Measurements from ENCODE around the gene RSU1. TPM values are rescaled to one million over a fixed set of nuclear protein-coding genes. Genes with fewer than 3 reads are reported as not detected.

Gene RSU1
- total RNA-seq, 1 donor from 2014 or later = 133 TPM

DNA sequence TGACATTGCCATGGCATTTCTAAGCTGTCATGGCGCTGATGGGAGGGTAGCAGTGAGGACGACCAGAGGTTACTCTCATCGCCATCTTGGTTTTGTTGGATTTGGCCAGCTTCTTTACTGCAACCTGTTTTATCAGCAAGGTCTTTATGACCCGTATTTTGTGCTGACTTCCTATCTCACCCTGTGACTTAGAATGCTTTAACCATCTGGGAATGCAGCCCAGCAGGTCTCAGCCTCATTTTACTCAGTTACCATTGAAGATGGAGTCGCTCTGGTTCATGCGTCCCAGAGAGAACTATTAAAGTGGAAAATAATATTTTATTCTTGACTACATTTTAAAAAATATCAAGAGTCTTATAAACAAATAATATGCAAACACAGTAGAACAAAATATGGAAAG is 131.7 kb downstream of the RSU1 start:
- no peak for DNase-seq (ENCODE audit: extremely low read depth, low read depth, low spot score)

DNA sequence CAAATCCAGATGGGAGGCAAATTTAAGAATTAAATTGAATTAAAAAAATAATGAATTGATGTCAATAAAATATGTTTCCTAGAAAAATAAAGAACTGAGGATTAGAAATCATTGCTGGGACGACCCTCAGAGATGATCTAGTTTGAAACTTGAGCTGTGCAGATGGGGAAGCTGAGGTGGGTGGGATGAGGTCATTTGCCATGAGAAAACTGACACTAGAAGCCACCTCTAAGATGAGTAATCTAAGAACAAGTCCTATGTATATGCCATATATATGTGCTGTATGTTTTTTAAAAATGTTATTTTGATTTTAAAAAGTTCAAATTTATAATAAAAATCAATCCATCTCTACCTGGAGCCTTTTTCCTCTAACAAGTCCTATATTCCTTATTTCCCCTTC is 135.7 kb downstream of the RSU1 start:
- no peak for DNase-seq (ENCODE audit: extremely low read depth, low read depth, low spot score)

DNA sequence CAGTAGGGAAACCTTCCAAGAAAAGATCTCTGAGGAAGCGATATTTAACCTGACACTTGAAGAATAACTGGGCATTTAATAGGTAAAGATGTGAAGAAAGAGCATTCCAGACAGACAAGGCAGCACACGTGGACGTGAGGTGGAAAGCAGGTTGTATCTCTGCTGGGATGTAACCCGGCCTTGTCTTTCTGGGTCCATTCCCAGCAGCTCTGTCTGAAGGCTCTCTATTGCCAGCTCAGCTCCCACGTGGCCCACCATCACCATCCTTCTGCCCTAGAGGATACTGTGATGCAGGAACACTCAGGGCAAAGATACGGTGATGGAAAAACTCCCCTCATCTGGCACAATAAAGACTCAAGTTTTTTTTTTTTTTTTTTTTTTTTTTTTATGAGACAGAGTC is 137.7 kb downstream of the RSU1 start:
- DNase-seq (ENCODE audit: extremely low read depth, low read depth, low spot score) = no peak

DNA sequence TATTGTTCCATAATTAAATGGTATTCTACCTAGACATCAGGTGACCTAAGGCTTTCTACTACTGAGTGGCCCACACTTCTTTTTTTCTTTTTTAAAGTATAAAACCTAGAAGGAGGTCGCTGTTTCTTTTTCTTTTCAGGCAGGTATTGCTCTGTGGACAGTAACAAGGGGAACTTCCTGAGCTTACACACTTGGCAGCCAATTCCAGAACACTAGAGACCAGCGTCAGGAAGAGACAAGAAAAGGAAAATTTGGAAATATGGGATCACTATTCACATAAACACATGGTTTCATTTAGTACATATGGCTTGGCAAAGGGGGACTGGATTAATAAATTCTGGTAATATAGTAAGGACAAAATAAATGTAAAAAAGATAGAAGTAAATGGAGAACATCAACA is 141.9 kb downstream of the RSU1 start:
- DNase-seq (ENCODE audit: extremely low read depth, low read depth, low spot score) = no peak

DNA sequence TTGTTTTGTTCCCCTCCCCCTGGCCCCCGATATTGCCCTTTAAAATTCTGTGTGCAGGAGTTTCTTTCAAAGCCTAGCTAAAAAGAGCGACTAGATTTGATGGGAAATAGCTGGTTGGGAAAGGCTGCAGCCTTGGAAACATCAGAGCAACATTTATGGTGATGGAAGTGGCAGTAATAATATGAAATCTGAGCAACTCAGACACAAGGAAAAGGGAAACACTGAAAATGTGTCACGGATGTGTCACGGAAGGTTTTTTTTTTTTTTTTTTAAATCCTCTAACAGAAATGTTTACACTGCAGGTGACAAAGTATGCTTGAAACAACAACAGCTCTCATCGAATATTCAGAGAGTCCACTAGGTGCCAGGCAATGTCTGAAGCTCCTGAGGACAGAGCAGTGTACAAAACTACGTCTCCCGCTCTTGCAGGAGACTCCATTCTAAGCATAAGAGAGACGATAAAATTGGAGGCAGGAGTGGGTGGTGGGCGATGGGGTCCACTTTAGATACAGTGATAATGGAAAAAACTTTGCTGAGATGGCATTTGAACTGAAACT is 143.0 kb downstream of the RSU1 start:
- no peak for DNase-seq (ENCODE audit: extremely low read depth, low read depth, low spot score)

DNA sequence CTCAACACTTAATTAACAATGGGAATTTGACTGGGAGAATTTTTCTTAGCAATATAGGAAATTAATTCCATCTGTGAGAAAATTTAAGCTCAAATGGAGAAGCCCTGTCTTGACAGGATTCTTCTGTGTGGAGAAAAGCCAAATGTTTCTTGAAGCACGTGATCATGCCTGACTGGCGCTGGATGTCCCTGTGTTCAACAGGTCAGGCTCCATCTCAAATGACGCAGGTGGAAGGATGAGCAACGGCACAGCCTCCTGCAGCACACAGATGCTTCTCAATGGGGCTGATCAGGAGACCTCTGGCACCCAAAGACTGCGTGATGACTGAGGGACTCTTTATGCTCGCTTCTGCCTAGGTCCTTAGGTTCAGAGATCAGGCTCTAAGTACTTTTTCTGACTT is 143.8 kb downstream of the RSU1 start:
- DNase-seq (ENCODE audit: extremely low read depth, low read depth, low spot score) = no peak

DNA sequence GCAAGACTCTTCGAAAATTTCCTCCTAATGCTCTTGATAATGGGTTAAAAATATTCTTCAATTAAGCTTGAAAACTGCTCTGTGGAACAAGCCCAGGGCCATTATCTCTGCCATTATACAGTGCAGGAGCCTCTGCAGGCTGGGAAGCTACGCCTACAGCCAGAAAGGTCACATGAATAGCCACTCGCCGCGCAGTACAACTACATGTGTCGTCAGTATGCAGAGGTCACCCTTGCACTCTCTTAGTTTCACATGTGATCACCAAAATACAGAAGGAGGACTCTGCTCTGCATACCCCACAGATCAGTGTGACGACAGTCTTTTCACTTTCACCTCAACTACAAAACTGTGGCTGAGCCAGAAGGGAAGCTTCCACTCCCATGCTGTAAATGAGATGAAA is 153.8 kb downstream of the RSU1 start:
- DNase-seq (ENCODE audit: extremely low read depth, low read depth, low spot score) = no peak

DNA sequence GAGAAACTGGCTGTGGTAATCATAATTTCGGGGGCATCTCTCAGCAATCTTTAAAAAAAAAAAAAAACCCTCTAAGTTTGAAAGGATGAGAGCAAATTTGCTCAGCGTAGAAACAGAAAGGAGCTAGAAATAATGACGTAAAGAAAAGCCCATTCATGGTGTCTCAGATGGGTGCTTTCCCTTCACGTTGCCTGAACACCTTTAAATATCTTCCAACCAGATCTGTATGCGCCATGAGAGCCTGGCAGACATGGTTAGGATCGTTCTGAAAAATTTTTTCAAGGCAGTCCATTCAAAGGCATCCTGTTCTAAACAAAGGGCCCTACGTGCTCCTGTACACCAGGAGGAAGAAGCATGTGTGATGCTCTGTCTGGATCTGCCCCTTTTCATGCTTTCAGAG is 154.3 kb downstream of the RSU1 start:
- no peak for DNase-seq (ENCODE audit: extremely low read depth, low read depth, low spot score)

DNA sequence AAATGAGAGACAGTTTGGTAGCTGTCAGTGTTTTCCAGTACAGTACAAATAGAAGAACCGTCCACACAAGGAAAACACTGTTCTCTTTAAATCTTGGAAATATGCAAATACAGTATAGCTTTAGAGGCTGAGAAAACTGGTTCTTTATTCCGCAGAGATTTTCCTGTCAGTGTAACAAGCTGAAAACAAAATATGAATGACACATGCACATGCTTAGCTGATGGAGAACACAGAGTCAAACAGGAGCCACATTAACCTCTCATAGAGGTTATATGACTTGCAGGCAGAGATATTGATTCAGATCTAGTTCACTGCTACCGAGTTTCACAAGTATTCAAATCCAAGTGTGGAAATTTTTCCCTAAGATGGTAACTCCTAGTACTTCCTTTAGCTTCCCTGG is 160.3 kb downstream of the RSU1 start:
- DNase-seq (ENCODE audit: extremely low read depth, low read depth, low spot score) = no peak

DNA sequence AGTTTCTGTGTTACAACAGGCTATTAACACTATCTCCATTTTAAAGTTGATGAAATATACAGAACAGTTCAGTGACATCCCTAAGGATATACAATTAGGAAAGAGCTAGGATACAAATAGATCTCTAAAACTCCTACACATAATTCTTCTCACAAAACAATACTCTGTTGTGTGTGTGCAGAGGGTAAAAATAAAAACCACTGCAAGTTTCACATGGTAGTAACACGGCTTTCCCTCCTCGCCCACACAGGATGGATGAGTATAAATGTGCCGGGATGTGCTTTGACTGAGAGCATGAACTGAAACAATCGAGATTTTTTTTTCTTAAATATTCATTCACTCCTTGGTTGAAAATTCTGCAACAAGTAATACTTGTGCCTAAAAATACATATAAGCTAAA is 164.0 kb downstream of the RSU1 start:
- no peak for DNase-seq (ENCODE audit: extremely low read depth, low read depth, low spot score)

DNA sequence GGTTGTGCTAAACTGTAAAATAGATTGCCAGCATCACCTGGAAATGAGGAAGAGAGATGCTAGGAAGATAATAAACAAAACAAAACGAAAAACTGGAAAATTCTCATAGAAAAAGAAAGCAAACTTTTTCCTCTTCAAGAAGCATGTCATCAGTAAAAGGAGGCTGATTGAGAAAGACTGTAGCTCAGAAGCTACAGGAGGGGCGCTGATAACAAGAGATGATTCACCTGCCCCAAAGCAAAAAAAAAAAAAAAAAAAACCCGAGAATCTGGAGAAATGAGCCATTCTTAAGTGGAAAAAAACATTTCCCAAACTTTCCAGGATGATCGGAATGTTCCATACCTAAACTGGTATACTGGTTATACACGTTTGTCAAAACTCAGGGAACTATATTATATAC is 165.1 kb downstream of the RSU1 start:
- no peak for DNase-seq (ENCODE audit: extremely low read depth, low read depth, low spot score)

DNA sequence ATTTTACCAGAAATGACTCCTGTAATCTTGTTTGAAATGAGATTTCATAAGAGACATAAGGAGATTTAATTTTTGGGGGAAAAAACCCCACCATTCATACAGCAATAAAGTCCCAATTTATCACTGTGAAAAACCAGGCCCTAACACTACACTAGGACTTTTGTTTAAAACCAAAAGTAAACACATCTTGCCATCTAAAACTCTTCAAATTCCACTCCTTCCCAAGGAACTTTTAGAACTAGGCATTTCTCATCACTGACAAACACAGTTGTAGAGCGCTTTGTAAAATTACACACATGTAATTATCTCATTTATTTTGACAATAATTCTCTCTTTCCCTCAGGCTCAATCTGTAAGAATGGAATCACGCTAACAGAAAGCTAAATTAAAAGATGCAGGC is 167.5 kb downstream of the RSU1 start:
- no peak for DNase-seq (ENCODE audit: extremely low read depth, low read depth, low spot score)

DNA sequence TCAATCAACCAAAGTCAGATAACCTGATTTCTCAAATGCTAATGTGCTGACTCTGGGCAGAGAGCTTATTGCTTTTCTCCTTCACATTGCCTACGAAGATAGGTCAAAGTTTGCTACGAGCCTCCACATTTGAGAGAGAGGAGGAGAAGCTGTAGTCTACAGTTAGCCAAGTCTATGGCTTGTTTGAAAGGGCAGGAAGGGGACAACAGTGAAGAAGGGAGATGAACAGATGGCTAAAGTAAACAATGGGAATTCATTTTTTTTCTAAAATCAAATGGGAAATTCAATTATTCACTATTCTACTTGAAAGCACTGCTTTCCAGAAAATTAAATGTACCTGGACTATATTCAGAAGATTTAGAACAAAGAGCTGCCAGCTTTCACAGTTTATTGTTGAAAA is 168.9 kb downstream of the RSU1 start:
- DNase-seq (ENCODE audit: extremely low read depth, low read depth, low spot score) = no peak

DNA sequence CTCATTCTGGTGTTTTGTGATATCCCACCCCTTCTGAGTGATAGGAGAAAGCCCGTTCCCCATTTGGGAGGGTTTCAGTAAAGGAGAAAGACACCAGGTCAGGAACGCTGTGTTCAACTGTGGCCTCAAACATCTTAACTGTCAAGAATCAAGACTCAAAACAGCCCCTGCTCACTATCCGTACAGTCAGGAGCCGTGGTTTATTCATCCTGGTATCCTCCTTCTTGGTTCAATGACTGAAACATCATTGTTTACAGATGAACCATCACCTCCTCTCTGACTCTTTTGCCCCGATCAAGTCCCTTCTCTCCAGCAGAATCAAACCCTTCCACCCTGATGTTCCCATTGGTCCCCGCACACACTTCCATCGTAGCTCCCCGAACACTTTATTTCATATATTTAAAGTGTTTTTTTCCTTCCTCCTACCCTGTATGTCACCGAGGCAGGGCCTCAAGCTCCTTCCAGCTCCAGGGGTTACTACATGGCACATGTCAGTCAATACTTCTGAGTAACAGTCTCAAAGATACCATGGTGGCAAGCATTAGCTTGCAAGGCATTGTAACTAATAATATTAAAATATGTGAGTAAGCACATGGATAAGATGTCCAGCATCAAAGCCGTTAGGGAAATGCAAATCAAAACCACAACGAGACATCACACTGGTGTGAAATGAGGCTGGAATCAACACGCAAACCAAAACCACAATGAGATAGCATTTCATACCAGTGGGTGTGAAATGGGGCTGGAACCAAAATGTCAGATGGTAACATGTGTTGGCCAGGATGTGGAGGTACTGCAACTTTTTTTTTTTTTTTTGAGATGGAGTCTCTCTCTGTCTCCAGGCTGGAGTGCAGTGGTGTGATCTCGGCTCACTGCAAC is 170.8 kb downstream of the RSU1 start:
- DNase-seq (ENCODE audit: extremely low read depth, low read depth, low spot score) = no peak

DNA sequence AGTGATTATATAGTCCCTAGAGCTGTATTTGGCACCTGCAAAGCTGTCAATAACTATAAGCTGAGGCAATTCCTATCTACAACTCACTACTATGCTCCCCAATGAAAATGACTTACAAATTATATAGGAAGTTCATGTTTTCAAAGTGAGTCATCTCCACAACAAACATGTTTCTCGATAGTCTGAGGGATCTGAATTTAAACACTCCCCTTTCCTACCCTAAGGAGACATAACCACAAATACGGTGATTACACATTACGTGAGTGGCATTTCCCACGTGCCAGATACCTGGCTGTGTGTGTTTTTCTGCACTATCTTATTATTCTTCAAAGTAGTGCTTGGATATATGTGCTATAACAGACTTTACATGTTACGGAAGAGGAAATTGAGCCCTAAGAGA is 173.1 kb downstream of the RSU1 start:
- peak; percentile 22 for DNase-seq (ENCODE audit: extremely low read depth, low read depth, low spot score)

DNA sequence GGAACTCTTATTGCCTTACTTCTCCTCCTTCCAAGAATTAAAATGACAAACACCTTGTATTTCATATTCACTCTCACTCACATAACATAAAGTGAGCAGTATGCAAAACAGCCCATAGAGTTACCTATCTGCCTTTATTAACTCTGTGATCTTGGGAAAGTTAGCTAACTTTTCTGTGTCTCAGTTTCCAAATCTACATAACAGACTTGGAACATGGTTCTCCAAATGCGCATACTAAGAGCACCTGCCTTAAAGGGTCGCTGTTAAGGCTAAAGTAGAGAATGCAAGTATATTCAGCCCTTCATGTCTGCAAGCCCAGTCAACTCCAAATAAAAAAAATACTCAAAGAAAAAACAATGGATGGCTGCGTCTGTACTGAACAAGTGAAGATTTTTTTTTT is 173.7 kb downstream of the RSU1 start:
- no peak for DNase-seq (ENCODE audit: extremely low read depth, low read depth, low spot score)

DNA sequence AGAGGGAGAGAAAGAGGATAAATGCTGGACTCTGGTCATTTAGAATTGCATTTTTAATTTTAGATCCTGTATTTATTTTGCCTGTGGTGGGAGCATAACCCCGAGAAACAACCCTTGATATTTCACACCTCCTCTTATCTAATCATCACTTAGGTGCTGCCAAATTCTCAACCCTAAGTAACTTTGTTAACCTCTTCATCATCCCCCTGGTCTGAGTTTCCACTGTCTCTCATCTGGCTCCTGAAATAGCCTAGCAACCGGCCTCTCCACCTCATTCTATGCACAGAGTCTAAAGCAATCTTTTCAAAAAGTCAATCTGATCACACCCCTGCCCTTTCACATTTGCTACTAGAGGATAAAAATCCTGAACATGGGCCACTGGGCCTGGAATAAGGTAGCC is 177.1 kb downstream of the RSU1 start:
- no peak for DNase-seq (ENCODE audit: extremely low read depth, low read depth, low spot score)

DNA sequence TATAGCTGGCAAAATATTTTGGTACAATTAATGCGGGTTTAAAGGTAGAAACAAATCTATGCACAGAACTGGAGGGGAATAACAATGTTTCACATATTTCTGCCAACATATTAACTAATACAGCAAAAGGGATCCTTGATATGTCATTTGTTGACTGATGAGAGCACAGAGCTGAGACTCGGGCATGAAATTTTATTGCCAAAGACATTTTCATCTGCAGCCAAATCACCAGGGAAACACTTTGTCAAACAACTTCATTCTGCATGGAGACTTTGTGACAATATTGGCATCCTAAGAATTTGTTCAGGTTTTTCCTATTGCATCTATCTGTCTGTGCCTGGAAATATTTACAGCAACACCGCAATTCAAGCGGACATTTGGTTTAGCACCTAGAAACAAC is 177.8 kb downstream of the RSU1 start:
- no peak for DNase-seq (ENCODE audit: extremely low read depth, low read depth, low spot score)

DNA sequence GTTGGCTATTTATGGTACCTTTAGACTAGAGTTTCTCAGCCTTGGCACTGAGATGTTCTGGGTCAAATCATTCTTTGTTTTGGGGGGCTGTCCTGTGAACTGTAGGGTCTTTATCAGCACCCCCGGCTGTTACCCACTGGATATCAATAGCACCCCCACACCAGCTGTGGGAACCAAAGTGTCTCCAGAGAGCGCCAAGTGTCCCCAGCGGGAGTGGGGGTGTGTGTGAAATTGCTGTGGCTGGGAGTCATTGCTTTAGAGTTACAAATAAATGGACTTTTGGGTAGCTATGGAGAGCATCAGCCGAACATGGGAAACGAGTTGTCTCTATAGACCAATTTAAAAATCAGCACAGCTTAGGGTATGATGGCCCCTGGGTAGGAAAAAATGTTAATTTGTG is 184.2 kb downstream of the RSU1 start:
- no peak for DNase-seq (ENCODE audit: extremely low read depth, low read depth, low spot score)

DNA sequence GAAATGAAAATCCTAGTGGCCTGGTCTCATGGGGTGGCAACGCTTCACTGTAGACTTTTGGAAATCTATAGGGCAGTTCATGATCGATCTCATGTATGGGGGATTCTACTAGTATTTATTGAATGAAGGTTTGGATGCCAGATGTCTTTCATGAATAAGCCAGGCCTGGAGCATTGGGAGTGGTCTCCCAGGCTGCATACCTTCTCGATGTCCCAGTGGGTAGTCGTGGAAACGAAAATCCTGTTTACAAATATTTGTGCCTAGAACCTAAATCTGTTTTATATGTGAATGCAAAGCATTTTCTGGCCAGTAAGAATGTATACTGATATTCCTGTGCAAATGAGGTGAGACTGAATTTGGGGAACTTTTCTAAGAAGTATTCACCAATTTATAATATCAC is 190.5 kb downstream of the RSU1 start:
- DNase-seq (ENCODE audit: extremely low read depth, low read depth, low spot score) = no peak

DNA sequence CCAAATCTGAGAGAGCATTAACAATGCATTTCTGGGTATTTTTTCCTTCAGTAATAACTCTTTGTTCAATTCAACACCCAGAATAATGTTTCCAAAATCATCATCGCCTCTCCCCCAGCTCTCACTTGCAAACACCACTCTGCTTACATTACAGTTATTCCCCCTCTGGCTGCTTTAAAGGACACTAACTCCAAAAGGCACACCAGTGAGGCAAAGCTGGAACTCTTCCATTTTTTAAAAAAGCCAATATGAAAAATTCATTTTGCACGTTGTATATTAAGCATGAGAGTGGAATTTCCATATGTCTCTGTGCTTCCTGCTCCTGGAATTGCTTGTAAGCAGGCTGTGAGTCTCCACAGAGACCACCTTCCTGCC is 204.3 kb downstream of the RSU1 start:
- DNase-seq (ENCODE audit: extremely low read depth, low read depth, low spot score) = no peak

DNA sequence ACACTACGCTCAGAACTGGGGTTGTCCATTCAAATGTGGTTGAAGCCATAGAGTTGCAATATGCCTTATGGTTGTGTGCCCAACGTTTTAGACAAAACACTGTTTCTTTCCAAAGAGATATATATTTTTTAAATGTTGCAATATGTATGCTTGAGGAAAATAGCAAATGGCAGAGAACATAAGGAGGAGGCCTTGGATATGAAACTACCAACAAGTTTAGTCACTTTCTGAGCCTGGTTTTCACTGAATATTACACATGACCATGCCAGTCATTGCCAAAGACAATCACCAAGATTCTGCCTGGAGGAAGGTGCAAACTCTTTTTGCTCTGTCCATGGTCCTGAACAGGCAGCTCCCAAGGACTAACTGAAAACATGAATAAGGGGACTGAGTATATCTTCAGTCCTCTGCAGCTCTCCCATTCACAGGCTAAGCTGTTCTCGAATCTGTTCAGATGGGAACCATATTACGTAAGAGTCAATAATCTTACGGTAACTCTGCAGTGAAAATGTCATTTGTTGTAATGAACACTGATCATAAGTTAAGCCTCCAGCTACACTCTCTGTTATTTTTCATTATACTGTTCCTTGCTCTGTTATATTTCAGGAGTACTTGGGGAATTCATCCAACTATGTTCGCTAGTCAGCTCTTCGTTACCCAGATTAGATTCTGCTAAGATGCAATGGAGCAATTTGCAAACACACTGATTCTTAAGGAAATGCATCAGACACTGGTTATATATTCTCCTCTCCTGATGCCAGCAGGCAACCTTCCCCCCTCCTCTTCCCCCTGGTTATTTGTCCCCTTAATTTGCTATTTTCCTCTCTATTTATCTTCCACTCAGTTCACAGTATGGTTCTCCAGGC is 204.9 kb downstream of the RSU1 start:
- peak; percentile 16 for DNase-seq (ENCODE audit: extremely low read depth, low read depth, low spot score)

Measured in glomerular endothelial cell (primary cell).